ENCODE results near the gene B9D2. TPM values are rescaled to one million over a fixed set of nuclear protein-coding genes. Genes with fewer than 3 reads are reported as not detected.
A peak's percentile ranks its signal among the peaks of the same experiment; 100 is the strongest.

The B9D2 gene
- total RNA-seq, 1 experiment from 2014 or later, result 7.3 TPM

GRCh38 chr19:41354343-41354953, 9.5 kb downstream of the B9D2 start (continued):
- no peak for TF ChIP-seq EZH2phosphoT487 (IDR thresholded peaks at IDR 0.05; ENCODE audit: borderline replicate concordance)
- TF ChIP-seq, protein P1, sequence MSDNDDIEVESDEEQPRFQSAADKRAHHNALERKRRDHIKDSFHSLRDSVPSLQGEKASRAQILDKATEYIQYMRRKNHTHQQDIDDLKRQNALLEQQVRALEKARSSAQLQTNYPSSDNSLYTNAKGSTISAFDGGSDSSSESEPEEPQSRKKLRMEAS (IDR thresholded peaks at IDR 0.05), result no peak

DNA sequence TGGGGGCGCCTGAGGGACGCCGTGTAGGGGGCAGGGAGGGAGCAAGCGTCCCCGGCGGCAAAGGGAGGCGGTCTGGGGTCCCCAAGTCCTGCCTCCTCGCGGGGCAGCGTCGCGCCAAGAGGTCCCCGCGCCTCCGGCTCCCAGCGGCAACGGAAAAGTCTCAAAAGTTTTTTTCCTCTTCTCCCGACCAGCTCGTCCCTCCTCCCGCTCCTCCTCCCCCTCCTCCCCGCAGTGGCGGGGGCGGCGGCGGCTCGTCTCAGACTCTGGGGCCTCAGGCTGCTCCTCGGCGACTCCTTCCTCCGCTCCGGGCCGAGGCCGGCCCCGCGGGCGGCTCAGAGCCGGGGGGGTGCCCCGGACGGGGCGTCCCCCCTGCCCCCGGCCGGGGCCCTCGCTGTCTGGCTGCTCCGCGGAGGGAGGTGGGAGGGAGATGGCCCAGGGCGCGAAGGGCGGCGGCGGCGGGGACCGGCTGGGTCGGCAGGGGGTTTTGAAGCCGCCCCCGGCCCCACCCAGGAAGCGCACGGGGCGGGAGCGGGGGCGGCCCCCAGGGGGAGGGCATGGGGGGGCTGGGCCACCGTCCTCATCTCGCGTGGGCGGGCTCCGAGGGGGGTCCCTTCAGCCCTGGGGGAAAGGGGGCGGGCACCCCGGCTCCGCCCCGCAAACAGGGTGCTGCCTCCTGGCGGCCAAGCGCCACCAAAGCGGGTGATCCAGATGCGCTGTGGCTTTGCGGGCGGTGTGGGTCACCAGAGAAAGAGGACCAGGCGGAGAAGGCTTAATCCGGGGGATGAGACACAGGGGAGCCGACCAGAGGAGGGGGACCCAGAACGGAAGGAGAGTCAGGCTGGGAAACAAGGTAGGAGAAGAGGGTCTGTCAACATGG, 10.2 kb downstream of the B9D2 start, which contains the start of gene TGFB1:
TGFB1 (minus strand) TSS at position 457 of the 877 bp plus-strand sequence. CDS start 878 bp downstream, outside the sequence.
- POLR2A ChIA-PET, result interaction anchor here (0.6 to 2.1 kb wide), 3 partner anchors 10 to 531 kb away, joined by 3 to 13 read pairs (median 3); partner anchors contain the start of gene B9D2
- peak within 1 kb of the TSS; percentile 95 for H3K4me2 ChIP-seq (ENCODE audit: low read length)
- no peak for TF ChIP-seq EZH2 (IDR thresholded peaks at IDR 0.05)
- TF ChIP-seq CEBPB (IDR thresholded peaks at IDR 0.05; ENCODE audit: low read depth), result no peak
- TF ChIP-seq CBX3 (IDR thresholded peaks at IDR 0.05; ENCODE audit: low read depth), result 0 out of 2 replicates have a peak, but pooled peaks have one; percentile 20
- TF ChIP-seq EGR1 (IDR thresholded peaks at IDR 0.05; ENCODE audit: low read depth), result peak; percentile 95
- peak; percentile 34; the same call in 1 of the 2 replicates for TF ChIP-seq POLR2AphosphoS5 (IDR thresholded peaks at IDR 0.05; ENCODE audit: low read depth, low read length)
- TF ChIP-seq ZNF274 (IDR thresholded peaks at IDR 0.05; ENCODE audit: low read depth, low read length), result no peak
- TF ChIP-seq JUND (IDR thresholded peaks at IDR 0.05), result no peak
- TF ChIP-seq TCF7L2 (IDR thresholded peaks at IDR 0.05; ENCODE audit: borderline replicate concordance, extremely low read depth, insufficient read depth, insufficient read length), result peak; percentile 37
- peak; percentile 62 for TF ChIP-seq SP1 (IDR thresholded peaks at IDR 0.05; ENCODE audit: low read depth)
- TF ChIP-seq CTCF (IDR thresholded peaks at IDR 0.05 in 2 of 3, conservative IDR thresholded peaks at IDR 0.05 in 1 of 3; ENCODE audit: borderline replicate concordance in 1 of 3, insufficient read depth in 1 of 3, low read depth in 2 of 3, low read length in 2 of 3), result peak; percentile 56 to 88 (median 81); a peak in 5 of 6 replicates
- 0 out of 2 replicates have a peak, but pooled peaks have one; percentile 17 for TF ChIP-seq SIN3A (IDR thresholded peaks at IDR 0.05; ENCODE audit: low read depth)
- TF ChIP-seq, protein P2, sequence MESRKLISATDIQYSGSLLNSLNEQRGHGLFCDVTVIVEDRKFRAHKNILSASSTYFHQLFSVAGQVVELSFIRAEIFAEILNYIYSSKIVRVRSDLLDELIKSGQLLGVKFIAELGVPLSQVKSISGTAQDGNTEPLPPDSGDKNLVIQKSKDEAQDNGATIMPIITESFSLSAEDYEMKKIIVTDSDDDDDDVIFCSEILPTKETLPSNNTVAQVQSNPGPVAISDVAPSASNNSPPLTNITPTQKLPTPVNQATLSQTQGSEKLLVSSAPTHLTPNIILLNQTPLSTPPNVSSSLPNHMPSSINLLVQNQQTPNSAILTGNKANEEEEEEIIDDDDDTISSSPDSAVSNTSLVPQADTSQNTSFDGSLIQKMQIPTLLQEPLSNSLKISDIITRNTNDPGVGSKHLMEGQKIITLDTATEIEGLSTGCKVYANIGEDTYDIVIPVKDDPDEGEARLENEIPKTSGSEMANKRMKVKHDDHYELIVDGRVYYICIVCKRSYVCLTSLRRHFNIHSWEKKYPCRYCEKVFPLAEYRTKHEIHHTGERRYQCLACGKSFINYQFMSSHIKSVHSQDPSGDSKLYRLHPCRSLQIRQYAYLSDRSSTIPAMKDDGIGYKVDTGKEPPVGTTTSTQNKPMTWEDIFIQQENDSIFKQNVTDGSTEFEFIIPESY (IDR thresholded peaks at IDR 0.05; ENCODE audit: extremely low read depth, insufficient replicate concordance, low read length), result peak; percentile 43
- H3K9me2 ChIP-seq (ENCODE audit: insufficient read depth), result no peaks in the 10 kb centered on the region
- CTCF ChIA-PET, result interaction anchor here (1.3 to 5.6 kb wide), 3 partner anchors 11 to 222 kb away, joined by 3 to 54 read pairs (median 4); partner anchors contain the start of genes B9D2 and CEACAM21
- no TSS peak for BruUV-seq (replicated peaks)
- RAD21 ChIA-PET (ENCODE audit: low non-redundant PET in 1 of 2, low total read pairs in 2 of 2, uncharacterized antibody in 2 of 2, unreplicated experiment in 2 of 2), result interaction anchor here in 1 of 2 experiments (0.7 kb wide), 1 partner anchor 198 kb away, joined by 9 read pairs; no protein-coding TSS in a partner anchor
- H2AFZ ChIP-seq (ENCODE audit: low read depth, low read length, poor library complexity, severe bottlenecking), result no peak within 1 kb of the TSS
- H3K9me3 ChIP-seq (ENCODE audit: control insufficient read depth in 1 of 2, insufficient read depth in 1 of 2, low read depth in 1 of 2, low read length in 2 of 2), result no peaks in the 10 kb centered on the region
- peak within 1 kb of the TSS; percentile 83 for H3K9ac ChIP-seq (ENCODE audit: low read length)
- intact Hi-C loops (cut with micrococcal nuclease), result no loop called here
- H3K4me3 ChIP-seq (replicated peaks in 1 of 2; ENCODE audit: low read depth in 1 of 2, low read length in 2 of 2), result peak within 1 kb of the TSS; percentile 79 to 87
- H3K27ac ChIP-seq (ENCODE audit: low read depth, low read length), result peak within 1 kb of the TSS; percentile 89
- H3K79me2 ChIP-seq (ENCODE audit: insufficient read depth, low read length), result peaks cover 39% of the 10 kb centered on the region
- no peaks in the 10 kb centered on the region for H3K27me3 ChIP-seq (ENCODE audit: insufficient read depth, low read length)
- no peaks in the 10 kb centered on the region for H3K36me3 ChIP-seq (ENCODE audit: control insufficient read depth in 1 of 2, insufficient read depth in 2 of 2, low read length in 2 of 2)
- H3K4me1 ChIP-seq (ENCODE audit: control insufficient read depth in 1 of 2, insufficient read depth in 2 of 2, low read length in 2 of 2), result peaks cover 11 to 29% of the 10 kb centered on the region in 2 experiments; a peak in 3 of 4 replicates
- peak; percentile 70 for ATAC-seq
- no peaks in the 10 kb centered on the region for H4K20me1 ChIP-seq (ENCODE audit: insufficient read depth)
- DNase-seq (ENCODE audit: low read depth, low spot score), result peak; percentile 63
